ENCODE data around the gene GET4. TPM values are rescaled to one million over a fixed set of nuclear protein-coding genes. Genes with fewer than 3 reads are reported as not detected.

Gene GET4
- total and polyA plus RNA-seq, 2 of the 8 experiments (the other 6 are each of a cell fraction or from before 2014, with no cell fraction given), result 56.7 to 74.1 TPM

DNA sequence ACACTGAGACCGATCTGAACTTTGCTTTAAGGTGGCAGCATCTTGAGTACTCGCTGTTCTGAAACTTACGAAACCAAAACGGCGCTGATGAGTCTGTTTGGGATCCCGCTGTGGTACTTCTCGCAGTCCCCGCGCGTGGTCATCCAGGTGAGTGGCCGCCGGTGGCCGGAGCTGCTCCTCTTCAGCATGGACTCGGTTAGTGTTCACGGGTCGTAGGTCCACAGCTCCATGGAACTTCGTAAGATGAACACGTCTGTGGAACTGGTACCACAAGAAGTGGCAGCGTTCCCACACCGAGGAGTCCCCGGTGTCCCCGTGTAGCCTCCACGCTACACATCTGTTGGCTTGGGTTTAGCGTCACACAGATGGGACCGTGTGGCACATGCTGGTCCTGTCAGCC lies 10.4 kb upstream of the GET4 start:
- H3K79me2 ChIP-seq (ENCODE audit: control insufficient read depth in 1 of 2, insufficient read depth in 2 of 2, low read length in 2 of 2), result no peaks in the 10 kb centered on the region; a peak in 1 of 4 replicates
- ChIA-PET CTCF (ENCODE audit: partially characterized antibody) (no interaction called here), POLR2A (ENCODE audit: partially characterized antibody) (no interaction called here)
- H3K4me2 ChIP-seq (ENCODE audit: insufficient read depth in 1 of 2, low read depth in 2 of 2, low read length in 2 of 2), result no peak overlapping the region
- H3K36me3 ChIP-seq (ENCODE audit: control insufficient read depth in 2 of 4, insufficient read depth in 4 of 4, low read length in 3 of 4), result peaks cover 20 to 65% (median 51%) of the 10 kb centered on the region in 4 experiments
- DNase-seq (ENCODE audit: low read depth in 1 of 2, low spot score in 2 of 2) (no peak), FAIRE-seq (no peak)
- no peak for TF ChIP-seq TAF1 (IDR thresholded peaks at IDR 0.05; ENCODE audit: low read depth, low read length)
- H3K9me3 ChIP-seq (ENCODE audit: insufficient read depth in 2 of 2, low read depth in 1 of 2, low read length in 1 of 2), result no peaks in the 10 kb centered on the region
- H2BK5ac ChIP-seq (ENCODE audit: low read depth, low read length), result peak overlapping the region; percentile 52; the same call in 1 of the 2 replicates
- no peak overlapping the region for H4K5ac ChIP-seq (ENCODE audit: insufficient read length, low read depth, low read length)
- no peaks in the 10 kb centered on the region for H3K23me2 ChIP-seq (ENCODE audit: low read depth, low read length)
- H3K27me3 ChIP-seq (replicated peaks in 1 of 4; ENCODE audit: control insufficient read depth in 3 of 4, extremely low read depth in 1 of 4, insufficient read depth in 3 of 4, low read length in 3 of 4), result no peaks in the 10 kb centered on the region
- H2BK20ac ChIP-seq (ENCODE audit: low read length), result no peak overlapping the region
- H3K4ac ChIP-seq (replicated peaks; ENCODE audit: insufficient read length, low read depth, low read length), result no peak overlapping the region
- H4K91ac ChIP-seq (replicated peaks; ENCODE audit: insufficient read length, low read length), result no peak overlapping the region
- H3K56ac ChIP-seq (replicated peaks; ENCODE audit: insufficient read length, low read depth, low read length), result no peak overlapping the region
- H2BK12ac ChIP-seq (ENCODE audit: low read depth, low read length), result no peak overlapping the region
- H3K23ac ChIP-seq (ENCODE audit: insufficient read length), result no peak overlapping the region
- H4K20me1 ChIP-seq (replicated peaks in 1 of 2; ENCODE audit: control insufficient read depth in 1 of 2, insufficient read depth in 2 of 2, low read length in 2 of 2), result peaks cover 5 to 10% of the 10 kb centered on the region in 2 experiments
- H3K9ac ChIP-seq (replicated peaks in 1 of 4; ENCODE audit: extremely low read depth in 1 of 4, low read depth in 3 of 4, low read length in 3 of 4), result no peak overlapping the region
- no peaks in the 10 kb centered on the region for H3K4me1 ChIP-seq (replicated peaks in 1 of 4; ENCODE audit: control insufficient read depth in 3 of 4, insufficient read depth in 4 of 4, low read length in 3 of 4)
- no peak overlapping the region for H3K4me3 ChIP-seq (ENCODE audit: extremely low read depth in 1 of 4, insufficient read depth in 2 of 4, low read depth in 3 of 4, low read length in 4 of 4)
- no peak overlapping the region for H3K14ac ChIP-seq (ENCODE audit: insufficient read length)
- H2AFZ ChIP-seq (ENCODE audit: low read length), result no peak overlapping the region
- H3K79me1 ChIP-seq (ENCODE audit: low read depth, low read length), result peaks cover 6% of the 10 kb centered on the region
- no peak overlapping the region for H2AK5ac ChIP-seq (ENCODE audit: low read depth, low read length)
- H3K18ac ChIP-seq (ENCODE audit: extremely low read depth, low read length), result no peak overlapping the region
- H2BK15ac ChIP-seq (ENCODE audit: low read length), result no peak overlapping the region
- H4K8ac ChIP-seq (ENCODE audit: extremely low read depth, insufficient read depth, low read length), result no peak overlapping the region
- H3K27ac ChIP-seq (ENCODE audit: low read depth, low read length), result no peak overlapping the region
- 97% methylated on average over 25 of the region's 25 CpGs; no CpG with 5 or more reads in 1 of the 2 experiments for WGBS, 2 experiments (ENCODE audit: extremely low coverage in 1 of 2, insufficient coverage in 1 of 2, insufficient read length in 1 of 2, insufficient replicate concordance in 2 of 2, low coverage in 1 of 2, low lambda C conversion rate in 2 of 2, missing lambda C conversion rate in 1 of 2)
- H2BK120ac ChIP-seq (replicated peaks; ENCODE audit: low read depth, low read length), result no peak overlapping the region

Measured in H1 (cell line).